Measurements from ENCODE around the gene PITPNB. TPM values are rescaled to one million over a fixed set of nuclear protein-coding genes. Genes with fewer than 3 reads are reported as not detected.

Gene PITPNB
- polyA plus RNA-seq, 1 experiment, result 24.0 TPM

DNA sequence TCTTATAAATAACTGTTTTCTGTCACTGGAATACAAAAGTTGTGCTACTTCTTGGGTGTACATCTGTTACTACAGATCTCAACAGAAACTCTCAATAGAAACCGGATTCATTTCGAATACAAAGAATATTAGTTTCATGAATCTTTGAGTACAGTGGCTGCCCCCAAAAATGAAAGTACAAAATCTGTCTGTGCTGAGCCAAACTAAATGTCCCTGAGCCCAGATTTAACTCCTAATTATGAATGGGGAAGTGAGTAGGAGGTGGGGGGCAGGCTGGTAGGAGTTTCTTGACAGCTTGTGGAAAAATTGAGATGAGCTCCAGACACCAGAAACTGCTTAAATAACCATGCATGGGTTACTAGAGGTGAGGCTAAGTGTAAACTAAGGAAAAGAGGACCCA lies 41.6 kb downstream of the PITPNB start:
- POLR2A ChIA-PET, result no interaction called here
- CTCF ChIA-PET, result interaction anchor here (1.2 to 8.0 kb wide), 4 partner anchors 9 to 132 kb away, joined by 3 to 127 read pairs (median 8); no protein-coding TSS in a partner anchor
- TF ChIP-seq, protein P1, sequence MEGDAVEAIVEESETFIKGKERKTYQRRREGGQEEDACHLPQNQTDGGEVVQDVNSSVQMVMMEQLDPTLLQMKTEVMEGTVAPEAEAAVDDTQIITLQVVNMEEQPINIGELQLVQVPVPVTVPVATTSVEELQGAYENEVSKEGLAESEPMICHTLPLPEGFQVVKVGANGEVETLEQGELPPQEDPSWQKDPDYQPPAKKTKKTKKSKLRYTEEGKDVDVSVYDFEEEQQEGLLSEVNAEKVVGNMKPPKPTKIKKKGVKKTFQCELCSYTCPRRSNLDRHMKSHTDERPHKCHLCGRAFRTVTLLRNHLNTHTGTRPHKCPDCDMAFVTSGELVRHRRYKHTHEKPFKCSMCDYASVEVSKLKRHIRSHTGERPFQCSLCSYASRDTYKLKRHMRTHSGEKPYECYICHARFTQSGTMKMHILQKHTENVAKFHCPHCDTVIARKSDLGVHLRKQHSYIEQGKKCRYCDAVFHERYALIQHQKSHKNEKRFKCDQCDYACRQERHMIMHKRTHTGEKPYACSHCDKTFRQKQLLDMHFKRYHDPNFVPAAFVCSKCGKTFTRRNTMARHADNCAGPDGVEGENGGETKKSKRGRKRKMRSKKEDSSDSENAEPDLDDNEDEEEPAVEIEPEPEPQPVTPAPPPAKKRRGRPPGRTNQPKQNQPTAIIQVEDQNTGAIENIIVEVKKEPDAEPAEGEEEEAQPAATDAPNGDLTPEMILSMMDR (IDR thresholded peaks at IDR 0.05; ENCODE audit: insufficient read depth, low read depth, low read length), result no peak
- no peaks in the 10 kb centered on the region for H3K36me3 ChIP-seq (ENCODE audit: control insufficient read depth, insufficient read depth, low read length)
- H3K4me3 ChIP-seq (ENCODE audit: low read depth, low read length), result no peak overlapping the region
- DNase-seq (ENCODE audit: low read depth), result no peak
- no peaks in the 10 kb centered on the region for H3K27me3 ChIP-seq (ENCODE audit: control insufficient read depth, insufficient read depth, low read length)

DNA sequence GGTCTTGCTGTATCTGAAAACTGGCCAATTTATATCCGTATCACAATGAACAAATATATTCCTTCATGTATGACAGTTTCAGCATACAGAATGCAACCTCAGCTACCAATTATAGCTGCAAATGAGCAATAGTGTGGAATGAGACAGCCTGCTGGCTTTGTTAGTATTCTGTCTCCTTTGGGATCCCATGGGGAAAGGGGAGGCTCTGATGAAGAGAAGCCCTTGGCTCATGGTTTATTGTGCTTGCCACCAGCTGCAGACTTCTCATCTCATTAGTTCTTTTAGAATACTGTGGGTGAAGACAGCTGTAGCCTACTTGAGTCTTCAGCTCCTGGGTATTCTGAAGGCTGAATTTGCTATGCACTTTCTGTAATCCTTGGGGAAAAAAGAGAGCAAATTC lies 42.4 kb downstream of the PITPNB start:
- no peak overlapping the region for H3K4me3 ChIP-seq (ENCODE audit: low read depth, low read length)
- H3K27me3 ChIP-seq (ENCODE audit: control insufficient read depth, insufficient read depth, low read length), result no peaks in the 10 kb centered on the region
- H3K36me3 ChIP-seq (ENCODE audit: control insufficient read depth, insufficient read depth, low read length), result peaks cover 2% of the 10 kb centered on the region; the same call in 1 of the 2 replicates
- DNase-seq (ENCODE audit: low read depth), result no peak
- TF ChIP-seq, protein P1 (IDR thresholded peaks at IDR 0.05; ENCODE audit: insufficient read depth, low read depth, low read length), result no peak
- POLR2A ChIA-PET, result no interaction called here
- CTCF ChIA-PET, result interaction anchor here (0.5 to 1.4 kb wide), 4 partner anchors 9 to 136 kb away, joined by 3 to 9 read pairs (median 4); no protein-coding TSS in a partner anchor

DNA sequence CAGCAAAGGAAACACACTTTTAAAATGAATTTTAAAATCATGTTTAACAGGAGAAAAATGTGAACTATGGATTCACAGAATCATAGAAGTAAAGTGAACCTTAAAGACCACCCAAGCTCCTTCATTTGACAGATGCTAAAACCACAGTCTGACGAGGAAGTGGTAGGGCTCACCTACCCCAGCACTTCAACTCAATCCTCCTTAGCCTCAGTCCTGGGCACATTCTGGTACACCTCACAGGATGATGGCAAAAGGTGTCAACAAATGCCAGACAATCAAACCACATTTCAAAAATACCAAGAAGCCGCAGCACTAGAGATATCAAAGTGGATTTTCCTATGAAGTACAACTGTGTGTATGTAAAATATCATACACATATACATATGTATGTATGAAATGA lies 43.1 kb downstream of the PITPNB start:
- ChIA-PET POLR2A (no interaction called here), CTCF (interaction anchor here (0.5 to 1.4 kb wide), 5 partner anchors 8 to 136 kb away, joined by 3 to 9 read pairs (median 4); no protein-coding TSS in a partner anchor)
- Histone ChIP-seq H3K27me3 (ENCODE audit: control insufficient read depth, insufficient read depth, low read length) (no peaks in the 10 kb centered on the region), H3K4me3 (ENCODE audit: low read depth, low read length) (no peak overlapping the region), H3K36me3 (ENCODE audit: control insufficient read depth, insufficient read depth, low read length) (peaks cover 3% of the 10 kb centered on the region; the same call in 1 of the 2 replicates)
- DNase-seq (ENCODE audit: low read depth), result no peak
- TF ChIP-seq, protein P1 (IDR thresholded peaks at IDR 0.05; ENCODE audit: insufficient read depth, low read depth, low read length), result no peak

DNA sequence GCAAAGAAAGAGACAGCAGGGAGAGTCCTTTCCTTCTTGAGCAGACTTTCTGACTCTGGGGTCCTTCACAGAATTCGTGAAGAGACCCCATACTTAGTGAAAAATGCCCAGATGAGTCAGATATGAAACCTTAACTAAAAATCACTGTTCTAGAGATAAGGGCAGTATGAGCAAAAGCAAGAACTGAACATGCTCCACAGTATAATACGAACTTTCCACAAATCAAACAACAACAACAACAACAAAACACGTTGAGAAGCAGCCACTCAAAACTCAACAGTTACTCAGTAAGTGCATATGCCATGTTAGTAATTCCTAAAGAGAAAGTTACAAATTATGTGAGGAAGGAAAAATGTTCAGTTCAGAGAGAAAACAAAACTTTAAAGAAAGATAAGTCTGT lies 44.3 kb downstream of the PITPNB start:
- CTCF ChIA-PET, result interaction anchor here (0.6 to 1.6 kb wide), 4 partner anchors 15 to 1450 kb away, joined by 3 to 4 read pairs (median 3); no protein-coding TSS in a partner anchor
- POLR2A ChIA-PET, result no interaction called here
- H3K27me3 ChIP-seq (ENCODE audit: control insufficient read depth, insufficient read depth, low read length), result no peaks in the 10 kb centered on the region
- TF ChIP-seq, protein P1 (IDR thresholded peaks at IDR 0.05; ENCODE audit: insufficient read depth, low read depth, low read length), result no peak
- no peak overlapping the region for H3K4me3 ChIP-seq (ENCODE audit: low read depth, low read length)
- no peak for DNase-seq (ENCODE audit: low read depth)
- peaks cover 3% of the 10 kb centered on the region; the same call in 1 of the 2 replicates for H3K36me3 ChIP-seq (ENCODE audit: control insufficient read depth, insufficient read depth, low read length)

DNA sequence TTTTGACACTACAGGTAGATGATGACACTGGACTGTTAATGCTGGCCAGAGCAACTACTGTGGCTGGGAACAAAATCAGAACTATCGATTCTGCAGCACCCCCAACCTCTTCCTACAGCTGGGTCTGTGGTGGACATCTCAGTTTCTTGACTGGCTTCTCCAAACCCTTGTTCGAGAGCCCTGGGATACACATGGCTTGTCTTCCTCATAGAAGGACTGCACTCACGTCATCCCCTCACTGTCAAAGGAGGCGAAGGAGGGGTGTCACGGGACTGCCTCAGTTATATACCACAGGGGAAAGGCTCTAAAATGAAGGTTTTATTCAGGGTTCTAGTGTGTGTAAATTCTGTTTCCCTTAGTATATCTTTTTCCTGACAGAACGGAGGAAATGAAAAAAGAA lies 44.9 kb downstream of the PITPNB start:
- CTCF ChIA-PET, result interaction anchor here (0.6 to 1.6 kb wide), 4 partner anchors 14 to 145 kb away, joined by 3 to 4 read pairs (median 3); no protein-coding TSS in a partner anchor
- POLR2A ChIA-PET, result no interaction called here
- peaks cover 3% of the 10 kb centered on the region; the same call in 1 of the 2 replicates for H3K36me3 ChIP-seq (ENCODE audit: control insufficient read depth, insufficient read depth, low read length)
- TF ChIP-seq, protein P1 (IDR thresholded peaks at IDR 0.05; ENCODE audit: insufficient read depth, low read depth, low read length), result no peak
- H3K4me3 ChIP-seq (ENCODE audit: low read depth, low read length), result no peak overlapping the region
- DNase-seq (ENCODE audit: low read depth), result no peak
- H3K27me3 ChIP-seq (ENCODE audit: control insufficient read depth, insufficient read depth, low read length), result no peaks in the 10 kb centered on the region
